Upper lobe of left lung (tissue), 4 donors: ENCODE measurements around the gene CHAC1.

Experiments used
- POLR2A ChIP-seq, 4 donors: fragments of 450-650 bp; IDR thresholded peaks; one replicate each; pipeline ENCODE4 v1.5.1; 2016 to 2017; ENCODE audit warnings: antibody characterized with exemption in 4 of 4, mild to moderate bottlenecking in 2 of 4
- POLR2AphosphoS5 ChIP-seq, 2 donors: sonication (generic); formaldehyde crosslinking; IDR thresholded peaks; one replicate each; pipeline ENCODE4 v1.5.1; 2017; ENCODE audit warnings: antibody characterized with exemption in 2 of 2
- TF ChIP-seq, protein P1 (sequence below), 6 experiments: fragments of 450-650 bp in 4 of 6; fragments of 200-600 bp in 2 of 6; sonication (generic) in 2 of 6; IDR thresholded peaks; one replicate each; pipeline ENCODE4 v1.5.1; 2016 to 2019; ENCODE audit warnings: antibody characterized with exemption in 6 of 6

DNA sequence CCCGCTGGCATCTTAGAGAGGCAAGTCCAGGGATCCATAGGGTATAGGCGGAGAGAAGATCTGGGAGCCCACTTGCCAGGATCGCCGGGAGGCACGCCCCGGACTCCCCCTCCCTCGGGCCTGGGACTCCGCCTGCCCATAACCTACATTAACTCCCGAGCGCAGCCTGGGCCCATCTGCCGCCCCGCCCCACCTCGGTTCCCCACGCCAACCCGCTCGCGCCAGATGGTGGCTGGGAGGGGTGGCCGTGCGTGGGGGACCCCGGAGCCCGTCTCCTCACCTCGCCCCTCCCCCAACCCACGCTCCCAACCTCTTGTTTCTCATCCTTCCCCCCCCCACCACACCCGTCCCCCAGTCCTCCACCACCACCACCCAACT is 25.8 kb upstream of the CHAC1 start:
- TF ChIP-seq, protein P1, sequence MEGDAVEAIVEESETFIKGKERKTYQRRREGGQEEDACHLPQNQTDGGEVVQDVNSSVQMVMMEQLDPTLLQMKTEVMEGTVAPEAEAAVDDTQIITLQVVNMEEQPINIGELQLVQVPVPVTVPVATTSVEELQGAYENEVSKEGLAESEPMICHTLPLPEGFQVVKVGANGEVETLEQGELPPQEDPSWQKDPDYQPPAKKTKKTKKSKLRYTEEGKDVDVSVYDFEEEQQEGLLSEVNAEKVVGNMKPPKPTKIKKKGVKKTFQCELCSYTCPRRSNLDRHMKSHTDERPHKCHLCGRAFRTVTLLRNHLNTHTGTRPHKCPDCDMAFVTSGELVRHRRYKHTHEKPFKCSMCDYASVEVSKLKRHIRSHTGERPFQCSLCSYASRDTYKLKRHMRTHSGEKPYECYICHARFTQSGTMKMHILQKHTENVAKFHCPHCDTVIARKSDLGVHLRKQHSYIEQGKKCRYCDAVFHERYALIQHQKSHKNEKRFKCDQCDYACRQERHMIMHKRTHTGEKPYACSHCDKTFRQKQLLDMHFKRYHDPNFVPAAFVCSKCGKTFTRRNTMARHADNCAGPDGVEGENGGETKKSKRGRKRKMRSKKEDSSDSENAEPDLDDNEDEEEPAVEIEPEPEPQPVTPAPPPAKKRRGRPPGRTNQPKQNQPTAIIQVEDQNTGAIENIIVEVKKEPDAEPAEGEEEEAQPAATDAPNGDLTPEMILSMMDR (IDR thresholded peaks at IDR 0.05) = no peak
- TF ChIP-seq POLR2AphosphoS5 (IDR thresholded peaks at IDR 0.05) (no peak), POLR2A (IDR thresholded peaks at IDR 0.05) (no peak)
